ENCODE data around the gene NTN1.
A peak's percentile ranks its signal among the peaks of the same experiment; 100 is the strongest.

The NTN1 gene

DNA sequence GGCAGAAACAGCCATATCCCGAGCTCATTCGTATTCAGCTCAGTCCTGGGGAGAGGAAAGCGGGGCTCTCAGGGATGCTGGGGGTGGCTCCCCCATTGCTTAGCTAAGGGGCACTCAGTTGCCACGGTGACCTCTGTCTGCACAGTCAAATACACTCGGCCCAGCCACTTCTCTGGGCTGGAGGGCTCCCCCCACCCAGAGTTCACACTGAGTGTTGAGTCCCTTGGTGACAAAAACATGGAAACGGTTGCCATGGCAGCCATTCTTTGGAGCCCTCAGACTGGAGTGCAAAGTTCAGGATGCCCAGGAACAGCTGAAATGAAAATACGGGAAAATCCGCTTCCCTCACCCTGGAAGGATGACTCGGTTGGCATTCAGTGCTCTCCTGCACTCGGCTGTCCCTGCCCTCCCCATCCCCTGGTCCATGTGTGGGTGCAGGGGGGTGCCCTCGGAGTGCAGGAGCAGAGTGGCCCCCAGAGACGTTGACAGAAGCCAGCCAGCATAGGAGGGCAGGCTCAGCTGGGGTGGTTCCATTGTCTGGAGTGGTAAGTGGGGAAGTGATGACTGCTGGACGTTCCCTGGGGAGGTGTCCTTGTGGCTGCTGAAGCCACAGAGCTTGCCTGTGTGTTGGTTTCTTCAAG, 216.5 kb downstream of the NTN1 start:
- peaks cover 16% of the 10 kb centered on the region for H3K27me3 ChIP-seq (ENCODE audit: insufficient read depth, low read length)
- WGBS: 88% methylated on average over 13 of the region's 13 CpGs
- H3K4me3 ChIP-seq (ENCODE audit: low read length): no peak overlapping the region
- 0 out of 2 replicates have a peak, but pooled peaks cover 10% of the 10 kb centered on the region for H3K4me1 ChIP-seq (ENCODE audit: insufficient read depth, low read length)
- no peak overlapping the region for H3K27ac ChIP-seq (ENCODE audit: low read depth, low read length)
- H3K9me3 ChIP-seq (ENCODE audit: insufficient read depth, low read depth, low read length): no peaks in the 10 kb centered on the region
- H3K9ac ChIP-seq (ENCODE audit: low read depth, low read length): no peak overlapping the region
- no peaks in the 10 kb centered on the region for H3K36me3 ChIP-seq (ENCODE audit: insufficient read depth, low read length)

DNA sequence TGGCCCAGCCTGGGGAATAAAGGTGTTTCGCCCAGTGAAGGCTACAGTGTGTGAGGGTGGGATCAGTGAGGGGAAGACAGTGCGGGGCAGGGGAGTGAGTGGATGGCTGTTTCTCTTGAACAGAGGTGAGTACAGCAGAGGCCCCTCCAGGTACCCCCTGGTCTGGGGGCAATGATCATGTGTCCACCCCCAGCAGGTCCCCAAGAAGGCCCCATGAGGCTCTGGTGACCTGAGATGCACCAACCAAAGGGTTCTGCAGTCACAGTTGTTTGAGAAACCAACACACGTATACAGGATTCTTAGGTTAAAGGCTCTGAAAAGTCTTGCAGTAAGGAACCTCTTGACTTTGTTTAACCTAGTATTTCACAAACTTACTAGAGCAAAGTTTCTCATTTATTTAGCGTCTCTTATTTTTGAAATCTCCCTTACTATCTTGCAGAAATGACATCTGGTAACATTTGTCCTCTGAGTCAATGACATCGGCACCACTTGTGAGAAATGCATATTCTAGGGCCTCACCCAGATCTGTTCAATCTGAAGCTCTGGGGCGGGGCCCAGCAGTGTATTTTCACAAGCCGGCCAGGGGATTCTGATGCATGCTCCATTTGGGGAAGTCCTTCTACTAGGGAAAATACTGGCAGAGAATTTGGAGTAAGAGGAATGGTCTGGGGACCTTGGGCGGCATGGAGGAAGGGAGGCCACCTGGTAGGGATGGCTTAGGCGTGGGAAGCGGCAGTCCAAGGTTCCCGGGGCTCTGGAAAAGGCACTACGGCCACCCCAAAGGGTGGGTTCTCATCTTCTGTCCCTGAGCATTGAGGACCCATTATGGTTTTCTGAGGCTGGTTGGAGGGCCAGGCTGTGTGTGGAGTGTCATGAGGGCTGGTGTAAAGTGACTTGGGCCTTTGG, 217.3 kb downstream of the NTN1 start:
- WGBS: 88% methylated on average over 12 of the region's 12 CpGs
- Histone ChIP-seq H3K36me3 (ENCODE audit: insufficient read depth, low read length) (no peaks in the 10 kb centered on the region), H3K9me3 (ENCODE audit: insufficient read depth, low read depth, low read length) (no peaks in the 10 kb centered on the region), H3K4me3 (ENCODE audit: low read length) (no peak overlapping the region), H3K9ac (ENCODE audit: low read depth, low read length) (no peak overlapping the region), H3K4me1 (ENCODE audit: insufficient read depth, low read length) (0 out of 2 replicates have a peak, but pooled peaks cover 10% of the 10 kb centered on the region), H3K27ac (ENCODE audit: low read depth, low read length) (no peak overlapping the region), H3K27me3 (ENCODE audit: insufficient read depth, low read length) (peaks cover 16% of the 10 kb centered on the region)

DNA sequence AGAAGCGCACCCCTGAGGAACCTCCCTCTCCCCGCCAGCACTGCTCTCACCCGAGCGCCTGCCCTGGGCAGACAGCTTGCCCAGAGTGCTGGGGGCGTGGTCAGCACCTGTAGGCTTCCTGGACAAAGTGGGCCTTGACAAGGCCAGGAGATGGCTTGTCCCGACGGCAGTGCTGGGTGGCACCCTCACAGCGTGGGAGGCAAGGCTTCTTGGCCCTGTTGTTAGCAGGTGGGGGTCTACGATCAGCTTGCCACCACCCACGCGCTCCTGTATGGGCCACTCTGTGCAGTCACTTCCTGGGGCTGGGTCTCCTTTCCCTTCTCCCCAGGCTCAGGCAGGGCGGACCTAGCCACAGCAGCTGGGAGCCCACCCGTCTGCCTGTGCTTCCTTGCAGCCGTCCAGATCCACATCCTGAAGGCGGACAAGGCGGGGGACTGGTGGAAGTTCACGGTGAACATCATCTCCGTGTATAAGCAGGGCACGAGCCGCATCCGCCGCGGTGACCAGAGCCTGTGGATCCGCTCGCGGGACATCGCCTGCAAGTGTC, 218.0 kb downstream of the NTN1 start:
- Histone ChIP-seq H3K27me3 (ENCODE audit: insufficient read depth, low read length) (peaks cover 16% of the 10 kb centered on the region), H3K9ac (ENCODE audit: low read depth, low read length) (peak overlapping the region; percentile 53; the same call in 1 of the 2 replicates), H3K9me3 (ENCODE audit: insufficient read depth, low read depth, low read length) (no peaks in the 10 kb centered on the region), H3K27ac (ENCODE audit: low read depth, low read length) (no peak overlapping the region), H3K4me1 (ENCODE audit: insufficient read depth, low read length) (0 out of 2 replicates have a peak, but pooled peaks cover 10% of the 10 kb centered on the region), H3K36me3 (ENCODE audit: insufficient read depth, low read length) (no peaks in the 10 kb centered on the region), H3K4me3 (ENCODE audit: low read length) (peak overlapping the region; percentile 53)
- 41% methylated on average over 27 of the region's 27 CpGs for WGBS

- Histone ChIP-seq H3K9me3 (ENCODE audit: insufficient read depth, low read depth, low read length) (no peaks in the 10 kb centered on the region), H3K27ac (ENCODE audit: low read depth, low read length) (peak overlapping the region; percentile 41; the same call in 1 of the 2 replicates), H3K4me1 (ENCODE audit: insufficient read depth, low read length) (0 out of 2 replicates have a peak, but pooled peaks cover 10% of the 10 kb centered on the region), H3K36me3 (ENCODE audit: insufficient read depth, low read length) (no peaks in the 10 kb centered on the region), H3K9ac (ENCODE audit: low read depth, low read length) (peak overlapping the region; percentile 53; the same call in 1 of the 2 replicates), H3K4me3 (ENCODE audit: low read length) (peak overlapping the region; percentile 53), H3K27me3 (ENCODE audit: insufficient read depth, low read length) (peaks cover 16% of the 10 kb centered on the region)
- WGBS: 3% methylated on average over 71 of the region's 84 CpGs
Observed at GRCh38 chr17:9239793-9240658, 218.7 kb downstream of the NTN1 start.

DNA sequence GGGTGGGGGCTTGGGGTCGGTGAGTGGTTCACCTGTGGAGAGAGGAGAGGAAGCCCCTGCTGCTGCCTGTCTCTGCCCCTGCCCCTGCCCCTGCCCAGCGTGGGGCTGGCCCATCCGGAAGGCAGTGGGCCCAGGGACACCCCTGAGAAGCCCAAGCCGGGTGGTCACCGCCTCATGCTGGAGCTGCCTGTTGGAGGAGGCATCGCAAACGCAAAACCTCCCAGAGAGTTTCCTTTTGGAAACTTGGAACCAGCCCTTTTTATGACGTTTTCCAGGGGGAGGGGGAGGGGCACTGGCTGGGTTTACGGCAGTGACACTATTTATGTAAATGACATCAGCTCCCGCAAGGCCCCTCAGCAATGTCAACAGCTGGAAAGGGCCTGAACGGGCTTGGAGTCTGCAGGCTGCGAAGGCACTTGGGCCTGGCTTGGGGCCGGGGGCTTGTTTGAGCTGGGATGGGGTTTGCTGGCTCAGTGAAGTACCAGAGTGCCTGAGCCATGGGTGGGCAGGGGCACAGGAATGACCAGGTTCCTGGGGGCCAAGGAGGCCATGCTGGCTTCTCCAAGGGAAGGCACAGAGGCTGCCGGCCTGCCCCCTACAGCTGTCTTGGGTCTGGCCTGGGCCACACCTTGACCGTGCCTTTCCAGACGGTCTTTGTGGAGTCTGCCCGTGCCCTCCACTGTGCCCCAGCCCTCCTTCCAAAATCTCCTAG, 219.5 kb downstream of the NTN1 start:
- H3K4me3 ChIP-seq (ENCODE audit: low read length): peak overlapping the region; percentile 41
- no peak overlapping the region for H3K9ac ChIP-seq (ENCODE audit: low read depth, low read length)
- peaks cover 16% of the 10 kb centered on the region for H3K27me3 ChIP-seq (ENCODE audit: insufficient read depth, low read length)

GRCh38 chr17:9241371-9241712, 220.0 kb downstream of the NTN1 start:
- no peak overlapping the region for H3K27ac ChIP-seq (ENCODE audit: low read depth, low read length)

More for the DNA sequence above, 219.5 kb downstream of the NTN1 start:
- H3K27ac ChIP-seq (ENCODE audit: low read depth, low read length): peak overlapping the region; percentile 41; the same call in 1 of the 2 replicates
- H3K36me3 ChIP-seq (ENCODE audit: insufficient read depth, low read length): no peaks in the 10 kb centered on the region
- 30% methylated on average over 17 of the region's 17 CpGs for WGBS
- peaks cover 11% of the 10 kb centered on the region; the same call in 1 of the 2 replicates for H3K4me1 ChIP-seq (ENCODE audit: insufficient read depth, low read length)
- no peaks in the 10 kb centered on the region for H3K9me3 ChIP-seq (ENCODE audit: insufficient read depth, low read depth, low read length)

GRCh38 chr17:9241774-9242496, 220.6 kb downstream of the NTN1 start:
- Histone ChIP-seq H3K4me1 (ENCODE audit: insufficient read depth, low read length) (peaks cover 15% of the 10 kb centered on the region; the same call in 1 of the 2 replicates), H3K36me3 (ENCODE audit: insufficient read depth, low read length) (no peaks in the 10 kb centered on the region), H3K4me3 (ENCODE audit: low read length) (no peak overlapping the region), H3K27me3 (ENCODE audit: insufficient read depth, low read length) (peaks cover 16% of the 10 kb centered on the region), H3K9me3 (ENCODE audit: insufficient read depth, low read depth, low read length) (no peaks in the 10 kb centered on the region), H3K27ac (ENCODE audit: low read depth, low read length) (no peak overlapping the region), H3K9ac (ENCODE audit: low read depth, low read length) (no peak overlapping the region)
- WGBS: 94% methylated on average over 15 of the region's 16 CpGs

More at GRCh38 chr17:9241371-9241712, 220.0 kb downstream of the NTN1 start:
- H3K9ac ChIP-seq (ENCODE audit: low read depth, low read length): no peak overlapping the region
- H3K9me3 ChIP-seq (ENCODE audit: insufficient read depth, low read depth, low read length): no peaks in the 10 kb centered on the region
- H3K4me3 ChIP-seq (ENCODE audit: low read length): no peak overlapping the region
- H3K27me3 ChIP-seq (ENCODE audit: insufficient read depth, low read length): peaks cover 16% of the 10 kb centered on the region
- no peaks in the 10 kb centered on the region for H3K36me3 ChIP-seq (ENCODE audit: insufficient read depth, low read length)
- H3K4me1 ChIP-seq (ENCODE audit: insufficient read depth, low read length): peaks cover 15% of the 10 kb centered on the region; the same call in 1 of the 2 replicates
- WGBS: 82% methylated on average over 10 of the region's 10 CpGs

- H3K27me3 ChIP-seq (ENCODE audit: insufficient read depth, low read length): peaks cover 16% of the 10 kb centered on the region
- H3K4me1 ChIP-seq (ENCODE audit: insufficient read depth, low read length): peaks cover 15% of the 10 kb centered on the region; the same call in 1 of the 2 replicates
- no peak overlapping the region for H3K9ac ChIP-seq (ENCODE audit: low read depth, low read length)
- H3K27ac ChIP-seq (ENCODE audit: low read depth, low read length): no peak overlapping the region
- 83% methylated on average over 16 of the region's 16 CpGs for WGBS
- H3K36me3 ChIP-seq (ENCODE audit: insufficient read depth, low read length): no peaks in the 10 kb centered on the region
- no peaks in the 10 kb centered on the region for H3K9me3 ChIP-seq (ENCODE audit: insufficient read depth, low read depth, low read length)
- no peak overlapping the region for H3K4me3 ChIP-seq (ENCODE audit: low read length)
Observed at GRCh38 chr17:9242497-9242881, 221.2 kb downstream of the NTN1 start.

DNA sequence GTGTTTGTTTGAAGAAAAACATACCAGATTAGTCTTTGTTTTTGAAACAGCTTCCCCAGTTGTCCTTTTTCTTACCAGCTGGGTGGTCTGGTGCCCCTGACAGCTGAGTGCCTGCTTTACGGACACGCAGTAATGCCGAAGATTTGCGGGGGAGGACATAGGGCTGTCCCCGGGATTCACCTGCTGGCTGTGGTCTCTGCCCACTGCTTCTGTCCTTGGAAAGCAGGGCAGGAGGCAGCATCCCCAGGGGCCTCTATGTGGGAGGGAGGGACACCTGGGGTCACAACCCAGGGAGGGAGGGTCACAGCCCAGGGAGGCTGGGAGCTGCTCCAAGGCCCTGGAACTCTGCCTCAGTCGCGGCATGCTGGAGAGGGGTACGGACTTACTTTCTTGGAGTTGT, 221.7 kb downstream of the NTN1 start:
- Histone ChIP-seq H3K9me3 (ENCODE audit: insufficient read depth, low read depth, low read length) (no peaks in the 10 kb centered on the region), H3K4me3 (ENCODE audit: low read length) (no peak overlapping the region), H3K27me3 (ENCODE audit: insufficient read depth, low read length) (peaks cover 16% of the 10 kb centered on the region), H3K9ac (ENCODE audit: low read depth, low read length) (no peak overlapping the region), H3K27ac (ENCODE audit: low read depth, low read length) (no peak overlapping the region), H3K36me3 (ENCODE audit: insufficient read depth, low read length) (no peaks in the 10 kb centered on the region), H3K4me1 (ENCODE audit: insufficient read depth, low read length) (peaks cover 15% of the 10 kb centered on the region; the same call in 1 of the 2 replicates)
- 93% methylated on average over 8 of the region's 8 CpGs for WGBS

Measured in HUES64 (cell line).